RWPE2 (cell line): ENCODE data around the gene TTC9C.

ENCODE experiments used
- ATAC-seq: fragments of 200-7000 bp; cut with Tn5 transposase; 3 replicates; pipeline ENCODE4 v1.9.1; 2021; ENCODE audit warnings: low read depth
- DNase-seq: peaks from one replicate; pipeline ENCODE4 v3.0.0-alpha.2; 2020; ENCODE audit warnings: low spot score
- H3K27ac ChIP-seq: fragments of 450-650 bp; 2 replicates; pipeline ENCODE4 v1.5.1; 2017; ENCODE audit warnings: mild to moderate bottlenecking; ENCODE audit not compliant: poor library complexity, severe bottlenecking
- H3K27me3 ChIP-seq: fragments of 250-450 bp; sonication (Bioruptor Pico); 2 replicates; pipeline ENCODE4 v1.5.1; 2021; ENCODE audit warnings: mild to moderate bottlenecking, moderate library complexity; ENCODE audit not compliant: insufficient read depth, poor library complexity, severe bottlenecking
- H3K36me3 ChIP-seq: fragments of 250-450 bp; sonication (Bioruptor Pico); 2 replicates; pipeline ENCODE4 v1.5.1; 2020; ENCODE audit warnings: low read depth, mild to moderate bottlenecking, moderate library complexity
- H3K4me1 ChIP-seq: fragments of 250-450 bp; sonication (Bioruptor Pico); 2 replicates; pipeline ENCODE4 v1.5.1; 2021; ENCODE audit warnings: mild to moderate bottlenecking, moderate library complexity; ENCODE audit not compliant: insufficient read depth, poor library complexity, severe bottlenecking
- H3K4me3 ChIP-seq: fragments of 250-450 bp; sonication (Bioruptor Pico); 2 replicates; pipeline ENCODE4 v1.5.1; 2021; ENCODE audit warnings: mild to moderate bottlenecking, moderate library complexity; ENCODE audit not compliant: severe bottlenecking
- H3K9me3 ChIP-seq: fragments of 250-450 bp; sonication (Bioruptor Pico); 2 replicates; pipeline ENCODE4 v1.5.1; 2021; ENCODE audit warnings: mild to moderate bottlenecking, moderate library complexity; ENCODE audit not compliant: severe bottlenecking
- TF ChIP-seq, protein P1 (sequence below): fragments of 450-650 bp; IDR thresholded peaks from one replicate; pipeline ENCODE4 v1.5.1; 2017; ENCODE audit warnings: mild to moderate bottlenecking, moderate library complexity; ENCODE audit not compliant: poor library complexity, severe bottlenecking

TTC9C gene

DNA sequence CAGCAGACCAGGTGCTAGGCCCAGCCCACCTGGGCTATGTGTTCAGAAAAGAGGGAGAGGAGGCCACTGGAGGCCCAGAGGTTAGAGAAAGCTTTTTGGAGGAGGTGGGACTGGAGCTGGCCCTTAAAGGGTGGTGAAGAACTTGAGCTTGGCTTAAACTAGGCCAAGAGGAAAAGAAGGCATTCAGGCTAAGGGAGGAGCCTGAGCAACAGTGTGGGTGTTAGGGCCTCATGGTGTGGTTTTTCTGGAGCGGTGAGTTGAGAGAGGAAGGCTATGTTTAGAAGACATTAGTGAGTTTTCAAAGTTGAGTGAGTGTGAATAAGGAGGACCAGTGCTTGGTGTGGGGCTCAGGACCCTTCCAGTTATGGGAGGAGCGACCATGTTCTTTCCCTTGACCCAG is 49.1 kb downstream of the TTC9C start:
- Histone ChIP-seq H3K9me3 (no peaks in the 10 kb centered on the region), H3K27ac (no peak overlapping the region), H3K4me3 (no peak overlapping the region), H3K27me3 (no peaks in the 10 kb centered on the region), H3K4me1 (no peaks in the 10 kb centered on the region), H3K36me3 (peaks cover 10% of the 10 kb centered on the region)
- no peak for ATAC-seq
- TF ChIP-seq, protein P1, sequence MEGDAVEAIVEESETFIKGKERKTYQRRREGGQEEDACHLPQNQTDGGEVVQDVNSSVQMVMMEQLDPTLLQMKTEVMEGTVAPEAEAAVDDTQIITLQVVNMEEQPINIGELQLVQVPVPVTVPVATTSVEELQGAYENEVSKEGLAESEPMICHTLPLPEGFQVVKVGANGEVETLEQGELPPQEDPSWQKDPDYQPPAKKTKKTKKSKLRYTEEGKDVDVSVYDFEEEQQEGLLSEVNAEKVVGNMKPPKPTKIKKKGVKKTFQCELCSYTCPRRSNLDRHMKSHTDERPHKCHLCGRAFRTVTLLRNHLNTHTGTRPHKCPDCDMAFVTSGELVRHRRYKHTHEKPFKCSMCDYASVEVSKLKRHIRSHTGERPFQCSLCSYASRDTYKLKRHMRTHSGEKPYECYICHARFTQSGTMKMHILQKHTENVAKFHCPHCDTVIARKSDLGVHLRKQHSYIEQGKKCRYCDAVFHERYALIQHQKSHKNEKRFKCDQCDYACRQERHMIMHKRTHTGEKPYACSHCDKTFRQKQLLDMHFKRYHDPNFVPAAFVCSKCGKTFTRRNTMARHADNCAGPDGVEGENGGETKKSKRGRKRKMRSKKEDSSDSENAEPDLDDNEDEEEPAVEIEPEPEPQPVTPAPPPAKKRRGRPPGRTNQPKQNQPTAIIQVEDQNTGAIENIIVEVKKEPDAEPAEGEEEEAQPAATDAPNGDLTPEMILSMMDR, result no peak
- no peak for DNase-seq

DNA sequence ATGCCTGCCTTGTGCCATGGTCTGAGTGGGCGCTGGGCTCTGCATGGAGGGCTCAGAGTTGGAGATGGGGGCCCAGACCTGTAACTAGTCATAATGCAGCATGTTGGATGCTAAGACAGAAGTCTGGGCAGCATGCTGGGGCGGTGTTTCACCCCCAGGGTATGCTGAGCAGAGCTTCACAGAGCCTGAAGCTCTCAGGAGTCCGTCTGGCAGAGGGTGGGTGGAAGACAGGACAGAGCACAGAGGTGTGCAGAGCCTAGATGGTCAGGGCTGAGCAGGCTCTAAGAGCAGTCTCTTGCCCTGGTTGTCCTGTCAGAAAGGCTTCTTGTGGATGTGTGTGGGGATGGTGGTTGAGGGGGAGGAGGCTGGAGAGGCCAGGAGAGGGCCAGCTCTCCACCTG is 50.2 kb downstream of the TTC9C start:
- no peaks in the 10 kb centered on the region for H3K27me3 ChIP-seq
- DNase-seq, result no peak
- TF ChIP-seq, protein P1, result no peak
- no peaks in the 10 kb centered on the region for H3K9me3 ChIP-seq
- H3K4me3 ChIP-seq, result no peak overlapping the region
- H3K27ac ChIP-seq, result no peak overlapping the region
- peaks cover 17% of the 10 kb centered on the region for H3K36me3 ChIP-seq
- no peak for ATAC-seq
- H3K4me1 ChIP-seq, result no peaks in the 10 kb centered on the region

DNA sequence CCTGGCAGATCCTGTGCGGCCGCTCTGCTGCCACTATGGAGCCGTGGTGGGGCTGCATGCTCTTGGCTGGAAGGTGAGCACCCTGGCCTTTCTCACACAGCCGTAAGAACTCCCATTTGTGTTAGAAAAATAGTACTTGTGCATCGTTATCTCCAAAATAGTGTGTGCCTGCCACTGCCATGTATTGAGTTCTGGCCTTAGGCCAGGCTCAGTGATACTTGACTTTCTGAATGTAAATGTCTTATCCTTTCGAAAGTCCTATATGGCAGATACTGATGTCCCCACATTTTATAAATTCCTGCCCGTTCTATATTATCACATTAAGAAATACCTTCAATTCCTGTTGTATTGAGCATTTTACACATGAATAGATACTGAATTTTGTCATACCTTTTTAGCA is 54.5 kb downstream of the TTC9C start:
- no peaks in the 10 kb centered on the region for H3K4me1 ChIP-seq
- no peak for ATAC-seq
- DNase-seq, result no peak
- no peak overlapping the region for H3K27ac ChIP-seq
- H3K36me3 ChIP-seq, result peaks cover 18% of the 10 kb centered on the region
- H3K27me3 ChIP-seq, result no peaks in the 10 kb centered on the region
- no peak overlapping the region for H3K4me3 ChIP-seq
- TF ChIP-seq, protein P1, result no peak
- no peaks in the 10 kb centered on the region for H3K9me3 ChIP-seq

DNA sequence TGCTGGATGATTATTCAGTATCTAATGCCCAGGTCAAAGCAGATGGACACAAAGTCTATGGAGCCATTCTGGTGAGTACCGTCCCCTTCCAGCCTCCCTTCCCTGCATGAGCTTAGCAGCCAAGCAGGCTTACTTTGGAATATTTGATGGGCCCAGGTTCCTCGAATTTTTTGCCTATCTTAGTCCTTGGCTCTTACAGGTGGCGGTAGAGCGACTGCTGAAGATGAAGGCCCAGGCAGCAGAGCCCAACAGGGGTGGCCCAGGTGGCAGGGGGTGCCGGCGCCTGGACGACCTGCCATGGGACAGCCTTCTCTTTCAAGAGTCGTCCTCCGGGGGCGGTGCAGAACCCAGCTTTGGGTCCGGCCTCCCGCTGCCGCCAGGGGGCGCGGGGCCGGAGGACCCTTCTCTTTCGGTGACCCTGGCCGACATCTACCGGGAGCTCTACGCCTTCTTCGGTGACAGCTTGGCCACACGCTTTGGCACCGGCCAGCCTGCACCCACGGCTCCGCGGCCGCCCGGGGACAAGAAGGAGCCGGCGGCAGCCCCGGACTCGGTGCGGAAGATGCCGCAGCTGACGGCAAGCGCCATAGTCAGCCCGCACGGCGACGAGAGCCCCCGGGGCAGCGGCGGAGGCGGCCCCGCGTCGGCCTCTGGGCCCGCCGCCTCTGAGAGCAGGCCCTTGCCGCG is 58.2 kb downstream of the TTC9C start:
- ATAC-seq, result peak; percentile 66
- Histone ChIP-seq H3K4me3 (peak overlapping the region; percentile 89), H3K36me3 (peaks cover 31% of the 10 kb centered on the region), H3K4me1 (peaks cover 6% of the 10 kb centered on the region), H3K27me3 (no peaks in the 10 kb centered on the region), H3K9me3 (no peaks in the 10 kb centered on the region), H3K27ac (peak overlapping the region; percentile 90)
- peak; percentile 80 for DNase-seq
- TF ChIP-seq, protein P1, result peak; percentile 97

DNA sequence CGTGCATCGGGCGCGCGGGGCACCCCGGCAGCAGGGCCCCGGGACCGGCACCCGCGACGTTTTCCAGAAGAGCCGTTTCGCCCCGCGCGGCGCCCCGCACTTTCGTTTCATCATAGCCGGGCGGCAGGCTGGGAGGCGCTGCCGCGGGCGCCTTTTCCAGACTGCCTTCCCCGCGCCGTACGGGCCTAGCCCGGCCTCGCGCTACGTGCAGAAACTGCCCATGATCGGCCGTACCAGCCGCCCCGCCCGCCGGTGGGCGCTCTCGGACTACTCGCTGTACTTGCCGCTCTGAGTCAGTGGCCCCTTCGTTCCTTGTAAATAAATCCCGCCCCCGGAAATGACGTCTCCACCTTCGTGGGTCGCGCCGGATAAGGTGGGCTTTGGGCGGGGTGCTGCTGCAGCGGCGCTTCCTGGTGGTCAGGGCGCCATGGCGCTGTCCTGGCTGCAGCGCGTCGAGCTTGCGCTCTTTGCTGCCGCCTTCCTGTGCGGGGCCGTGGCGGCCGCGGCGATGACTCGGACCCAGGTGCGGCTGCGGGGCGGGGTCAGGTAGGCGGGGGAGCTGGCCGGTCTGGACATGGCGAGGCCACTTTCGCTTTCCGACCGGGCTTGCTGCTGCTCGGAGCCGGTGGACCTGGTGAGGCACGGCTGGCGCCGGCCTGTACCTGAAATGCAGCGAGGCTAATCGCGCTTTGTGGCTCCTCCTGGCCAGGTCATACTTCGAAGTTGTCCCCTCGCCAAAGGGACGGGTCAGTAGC is 58.9 kb downstream of the TTC9C start, which contains the start of gene TMEM179B:
TMEM179B (plus strand) TSS at position 398 of the 755 bp plus-strand sequence; CDS start at position 428, 30 bp downstream.
- DNase-seq (peak; percentile 98), ATAC-seq (peak; percentile 66)
- H3K27me3 ChIP-seq, result no peaks in the 10 kb centered on the region
- peak within 1 kb of the TSS; percentile 89 for H3K4me3 ChIP-seq
- H3K9me3 ChIP-seq, result no peaks in the 10 kb centered on the region
- H3K27ac ChIP-seq, result peak within 1 kb of the TSS; percentile 90
- TF ChIP-seq, protein P1, result peak; percentile 79
- peaks cover 8% of the 10 kb centered on the region for H3K4me1 ChIP-seq
- peaks cover 36% of the 10 kb centered on the region for H3K36me3 ChIP-seq
